GM12874 (cell line): ENCODE measurements around the gene CNTN5.

Source experiments
- CTCF ChIP-seq: IDR thresholded peaks from 2 replicates; pipeline ENCODE4 v1.5.1; 2011; ENCODE audit warnings: low read depth, mild to moderate bottlenecking, control low read depth, low read length, moderate library complexity; ENCODE audit not compliant: insufficient read depth

CNTN5 gene

GRCh38 chr11:99383648-99384245 lies 363.0 kb downstream of the CNTN5 start:
- no peak for TF ChIP-seq CTCF

DNA sequence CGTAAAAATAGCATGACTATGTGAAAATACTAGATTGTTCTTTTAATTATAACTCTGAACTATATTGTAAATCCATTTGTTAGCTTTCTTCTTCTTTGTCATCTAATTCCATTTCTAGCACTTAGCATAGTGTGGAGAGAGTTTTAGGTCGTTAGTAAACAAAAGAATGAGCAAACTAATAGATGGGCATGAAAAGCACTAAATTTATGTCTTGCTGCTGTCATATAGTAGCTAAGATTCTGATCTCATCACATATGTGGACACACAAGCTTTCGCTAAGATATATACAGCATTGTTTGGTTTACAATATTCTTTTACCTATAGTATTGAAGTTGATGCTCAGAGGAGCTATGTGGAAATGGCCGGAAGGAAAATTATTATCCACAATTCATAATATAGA lies 370.5 kb downstream of the CNTN5 start:
- TF ChIP-seq CTCF, result no peak

DNA sequence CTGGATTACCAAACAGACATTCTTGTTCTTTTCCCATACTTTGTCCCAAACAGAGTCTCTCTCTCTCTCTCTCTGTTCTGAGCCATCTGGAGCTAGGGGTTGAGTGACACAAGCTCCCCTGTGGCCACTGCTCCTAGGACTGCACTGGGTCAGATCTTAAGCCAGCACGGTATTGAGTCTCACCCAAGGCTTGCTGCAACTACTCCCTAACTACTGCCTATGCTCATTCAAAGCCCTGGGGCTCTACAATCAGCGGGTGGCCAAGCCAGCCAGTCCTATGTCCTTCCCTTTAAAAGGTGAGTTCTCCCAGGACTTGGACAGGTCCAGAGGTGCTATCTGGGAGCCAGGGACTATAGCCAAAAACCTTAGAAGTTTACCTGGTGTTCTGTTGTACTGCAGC lies 385.6 kb downstream of the CNTN5 start:
- TF ChIP-seq CTCF, result no peak

- TF ChIP-seq CTCF, result no peak
Measured at GRCh38 chr11:99410636-99411035, 389.9 kb downstream of the CNTN5 start.

- TF ChIP-seq CTCF, result no peak
Measured at GRCh38 chr11:99418927-99419720, 398.4 kb downstream of the CNTN5 start.

DNA sequence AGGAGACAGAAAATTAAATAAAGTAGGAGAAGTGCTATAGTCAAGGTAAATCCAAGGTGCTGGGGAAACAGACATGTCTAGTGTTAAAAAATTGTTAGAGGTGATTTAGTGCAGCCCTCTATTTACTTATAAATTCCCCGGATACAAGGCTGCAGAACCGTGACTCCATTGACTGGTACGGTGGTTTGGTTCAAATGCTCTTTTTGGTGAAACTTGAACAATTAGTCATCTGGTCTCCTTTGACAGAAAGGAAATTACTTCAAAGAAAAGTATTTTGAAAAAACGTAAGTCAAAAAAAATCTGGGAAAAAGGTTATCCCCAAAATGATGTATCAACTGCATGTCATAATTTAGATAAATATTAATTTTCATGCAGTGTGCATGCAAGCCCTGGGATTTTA lies 399.2 kb downstream of the CNTN5 start:
- TF ChIP-seq CTCF, result no peak

GRCh38 chr11:99422581-99423427 lies 402.1 kb downstream of the CNTN5 start:
- TF ChIP-seq CTCF, result no peak
